SK-N-SH (cell line): Measurements from ENCODE around the gene CDR2. TPM values are rescaled to one million over a fixed set of nuclear protein-coding genes. Genes with fewer than 3 reads are reported as not detected.

Experiments
- CTCF ChIA-PET: fragments of 300-600, 350-600 bp; formaldehyde crosslinking; extraction: SDS; loops from one replicate; lab custom pipeline; 2021; lab: Yijun Ruan, JAX
- POLR2A ChIA-PET: fragments of 350-600 bp; sonication (Branson Sonifier 250); formaldehyde crosslinking; extraction: SDS; loops from one replicate; lab custom pipeline; 2020; ENCODE audit warnings: antibody characterized with exemption, inconsistent platforms; lab: Yijun Ruan, JAX
- DNase-seq: peaks from one replicate; pipeline ENCODE4 v3.0.0; 2012
- H2AFZ ChIP-seq: fragments of 200-600 bp; sonication (generic); 2 replicates; pipeline ENCODE4 v1.8.1; 2016; ENCODE audit warnings: antibody characterized with exemption, mild to moderate bottlenecking, low read depth
- H3F3A ChIP-seq: fragments of 200-600 bp; sonication (generic); replicated peaks from 2 replicates; pipeline ENCODE3; 2016; ENCODE audit warnings: antibody characterized with exemption, mild to moderate bottlenecking; ENCODE audit not compliant: insufficient read depth
- H3K27ac ChIP-seq, 2 experiments: fragments of 200-500 bp in 1 of 2; fragments of 200-600 bp in 1 of 2; sonication (Bioruptor generic) in 1 of 2; sonication (generic), shearing (Covaris generic) in 1 of 2; 2 replicates each; pipeline versions ENCODE4 v1.5.1 to v1.6.1; 2014 to 2016; ENCODE audit warnings: low read depth in 2 of 2, inconsistent platforms in 1 of 2, low read length in 1 of 2, mild to moderate bottlenecking in 1 of 2, mixed read lengths in 1 of 2
- H3K27me3 ChIP-seq: fragments of 200-600 bp; sonication (generic), shearing (Covaris generic); 2 replicates; pipeline ENCODE4 v1.6.1; 2016; ENCODE audit warnings: mixed run types; ENCODE audit not compliant: insufficient read depth
- H3K36me3 ChIP-seq, 2 experiments: fragments of 200-500 bp in 1 of 2; fragments of 200-600 bp in 1 of 2; sonication (Bioruptor generic) in 1 of 2; sonication (generic) in 1 of 2; replicated peaks in 1 of 2; 2 replicates each; pipeline versions ENCODE3 to v1.5.1; 2014 to 2016; ENCODE audit warnings: low read length in 1 of 2, mild to moderate bottlenecking in 1 of 2; ENCODE audit not compliant: insufficient read depth in 2 of 2, control insufficient read depth in 1 of 2
- H3K4me1 ChIP-seq, 2 experiments: fragments of 200-500 bp in 1 of 2; fragments of 200-600 bp in 1 of 2; sonication (Bioruptor generic) in 1 of 2; sonication (generic), shearing (Covaris generic) in 1 of 2; 2 replicates each; pipeline versions ENCODE4 v1.5.1 to v1.6.1; 2014 to 2016; ENCODE audit warnings: low read depth in 1 of 2, low read length in 1 of 2, mixed run types in 1 of 2; ENCODE audit not compliant: insufficient read depth in 2 of 2, control insufficient read depth in 1 of 2
- H3K4me2 ChIP-seq: fragments of 200-600 bp; sonication (generic), shearing (Covaris generic); 2 replicates; pipeline ENCODE4 v1.6.1; 2017; ENCODE audit warnings: mixed run types
- H3K4me3 ChIP-seq, 2 experiments: fragments of 200-500 bp in 1 of 2; fragments of 200-600 bp in 1 of 2; sonication (Bioruptor generic) in 1 of 2; sonication (generic), shearing (Covaris generic) in 1 of 2; 2 replicates each; pipeline versions ENCODE4 v1.5.1 to v1.8.1; 2014 to 2016; ENCODE audit warnings: low read depth in 2 of 2, inconsistent platforms in 1 of 2, low read length in 1 of 2, mild to moderate bottlenecking in 1 of 2, mixed read lengths in 1 of 2, moderate library complexity in 1 of 2
- H3K79me2 ChIP-seq: fragments of 200-600 bp; sonication (generic); 2 replicates; pipeline ENCODE4 v1.8.1; 2017; ENCODE audit warnings: mild to moderate bottlenecking; ENCODE audit not compliant: insufficient read depth
- H3K9ac ChIP-seq: fragments of 200-600 bp; sonication (generic); 2 replicates; pipeline ENCODE4 v1.6.1; 2017; ENCODE audit warnings: mixed run types
- H3K9me2 ChIP-seq: fragments of 200-600 bp; sonication (generic); 2 replicates; pipeline ENCODE4 v1.6.1; 2017; ENCODE audit warnings: mixed run types
- H3K9me3 ChIP-seq: fragments of 200-600 bp; sonication (generic); 2 replicates; pipeline ENCODE4 v1.6.1; 2017; ENCODE audit warnings: mixed run types, mild to moderate bottlenecking, moderate library complexity
- H4K20me1 ChIP-seq: fragments of 200-600 bp; sonication (generic); 2 replicates; pipeline ENCODE4 v1.6.1; 2017; ENCODE audit warnings: mild to moderate bottlenecking, mixed run types; ENCODE audit not compliant: insufficient read depth
- CHD2 ChIP-seq: fragments of 150-350 bp; IDR thresholded peaks from 2 replicates; pipeline ENCODE4 v1.6.1; 2018; ENCODE audit warnings: low read length; ENCODE audit not compliant: partially characterized antibody
- EZH2phosphoT487 ChIP-seq: fragments of 200-600 bp; sonication (generic); IDR thresholded peaks from 2 replicates; pipeline ENCODE4 v1.6.1; 2017; ENCODE audit warnings: low read depth, mixed run types, mild to moderate bottlenecking, antibody characterized with exemption, moderate library complexity, borderline replicate concordance
- FOXJ3 ChIP-seq: sonication (generic); formaldehyde crosslinking; IDR thresholded peaks from 2 replicates; pipeline ENCODE4 v1.5.1; 2020; ENCODE audit warnings: mild to moderate bottlenecking, missing genetic modification reagents
- FOXM1 ChIP-seq: IDR thresholded peaks from 2 replicates; pipeline ENCODE4 v1.4.0; 2012; ENCODE audit warnings: low read depth, mild to moderate bottlenecking
- MEF2A ChIP-seq: IDR thresholded peaks from 2 replicates; pipeline ENCODE4 v1.4.0; 2012; ENCODE audit warnings: low read depth, borderline replicate concordance
- NFIC ChIP-seq: IDR thresholded peaks from 2 replicates; pipeline ENCODE4 v1.4.0; 2012; ENCODE audit warnings: borderline replicate concordance
- NRF1 ChIP-seq: IDR thresholded peaks from 2 replicates; pipeline ENCODE4 v1.6.1; 2012; ENCODE audit warnings: low read depth, mild to moderate bottlenecking, low read length
- RAD21 ChIP-seq: IDR thresholded peaks from 2 replicates; pipeline ENCODE4 v1.6.1; 2012; ENCODE audit warnings: mild to moderate bottlenecking, low read length
- RFX5 ChIP-seq: IDR thresholded peaks from 2 replicates; pipeline ENCODE4 v1.6.1; 2012; ENCODE audit warnings: mild to moderate bottlenecking, improper control_type of control experiment, low read length
- RXRA ChIP-seq: IDR thresholded peaks from 2 replicates; pipeline ENCODE4 v1.4.0; 2012; ENCODE audit warnings: low read depth, mild to moderate bottlenecking, borderline replicate concordance
- SIN3A ChIP-seq: IDR thresholded peaks from 2 replicates; pipeline ENCODE4 v1.6.1; 2012; ENCODE audit warnings: low read depth, mild to moderate bottlenecking, low read length, moderate library complexity, borderline replicate concordance
- SMC3 ChIP-seq: IDR thresholded peaks from 2 replicates; pipeline ENCODE4 v1.6.1; 2012; ENCODE audit warnings: low read depth, low read length, improper control_type of control experiment
- TAF1 ChIP-seq: IDR thresholded peaks from 2 replicates; pipeline ENCODE4 v1.6.1; 2012; ENCODE audit warnings: low read depth, mild to moderate bottlenecking, low read length, moderate library complexity, borderline replicate concordance
- TCF12 ChIP-seq: IDR thresholded peaks from 2 replicates; pipeline ENCODE4 v1.4.0; 2012
- WGBS: methylation state at CpG from one replicate; pipeline ENCODE4 v1.1.6; 2017; ENCODE audit warnings: low lambda C conversion rate; 5-methylcytosine and 5-hydroxymethylcytosine counted together
- polyA plus RNA-seq, 3 experiments: library from polyadenylated mRNA; depleted of rRNA; stranded (reverse); fragments of >200 nt; gene quantifications; 2 replicates each; pipeline ENCODE4 v1.2.3, GENCODE V29; 2012

Gene CDR2
- polyA plus RNA-seq, 1 of the 3 experiments (the other 2 are of a cell fraction) = 30.3 TPM

DNA sequence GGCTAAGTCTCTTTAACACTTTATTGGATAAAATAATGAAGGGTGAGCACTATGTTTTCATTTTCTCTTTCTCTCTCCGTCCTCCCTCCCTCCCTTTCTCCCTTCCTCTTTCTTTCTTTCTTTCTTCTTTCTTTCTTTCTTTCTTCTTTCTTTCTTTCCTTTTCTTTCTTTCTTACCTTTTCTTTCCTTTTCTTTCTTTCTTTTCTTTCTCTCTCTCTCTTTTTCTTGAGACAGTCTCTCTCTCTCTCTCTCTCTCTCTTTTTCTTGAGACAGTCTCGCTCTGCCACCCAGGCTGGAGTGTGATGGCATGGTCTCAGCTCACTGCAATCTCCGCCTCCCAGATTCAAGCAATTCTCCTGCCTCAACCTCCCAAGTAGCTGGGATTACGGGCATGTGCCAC is 21.5 kb upstream of the CDR2 start:
- CTCF ChIA-PET = no interaction called here
- 95% methylated on average over 4 of the region's 4 CpGs for WGBS
- H3K9me3 ChIP-seq = no peaks in the 10 kb centered on the region

GRCh38 chr16:22394121-22394520 is 19.7 kb upstream of the CDR2 start:
- CTCF ChIA-PET = no interaction called here
- Histone ChIP-seq H3K9me2 (no peaks in the 10 kb centered on the region), H2AFZ (no peak overlapping the region), H4K20me1 (no peaks in the 10 kb centered on the region), H3K36me3 (peaks cover 0 to 3% of the 10 kb centered on the region in 2 experiments), H3K4me3 (no peak overlapping the region), H3K27me3 (no peaks in the 10 kb centered on the region), H3K9me3 (no peaks in the 10 kb centered on the region), H3K79me2 (no peaks in the 10 kb centered on the region), H3K27ac (no peak overlapping the region), H3K4me1 (peaks cover 0 to 10% of the 10 kb centered on the region in 2 experiments; a peak in 2 of 4 replicates), H3K4me2 (no peak overlapping the region), H3K9ac (no peak overlapping the region), H3F3A (peaks cover 12% of the 10 kb centered on the region)
- no peak for DNase-seq
- POLR2A ChIA-PET = no interaction called here
- no peak for TF ChIP-seq RAD21
- no peak for TF ChIP-seq TCF12
- no peak for TF ChIP-seq FOXM1
- 92% methylated on average over 1 of the region's 1 CpG for WGBS

More for the DNA sequence above, 21.5 kb upstream of the CDR2 start:
- Histone ChIP-seq H2AFZ (no peak overlapping the region), H3K36me3 (peaks cover 0 to 3% of the 10 kb centered on the region in 2 experiments), H3K9ac (no peak overlapping the region), H3K79me2 (no peaks in the 10 kb centered on the region), H3K4me3 (no peak overlapping the region), H3F3A (peaks cover 12% of the 10 kb centered on the region), H4K20me1 (no peaks in the 10 kb centered on the region), H3K9me2 (no peaks in the 10 kb centered on the region), H3K27me3 (no peaks in the 10 kb centered on the region), H3K4me1 (peaks cover 0 to 10% of the 10 kb centered on the region in 2 experiments; a peak in 2 of 4 replicates), H3K27ac (no peak overlapping the region), H3K4me2 (no peak overlapping the region)
- TF ChIP-seq RXRA = no peak
- POLR2A ChIA-PET = no interaction called here
- no peak for DNase-seq

- CTCF ChIA-PET = no interaction called here
- H4K20me1 ChIP-seq = no peaks in the 10 kb centered on the region
- H3K4me3 ChIP-seq = no peak overlapping the region
- POLR2A ChIA-PET = no interaction called here
- WGBS = 89% methylated on average over 3 of the region's 3 CpGs
- H3K4me2 ChIP-seq = no peak overlapping the region
- H3K27me3 ChIP-seq = no peaks in the 10 kb centered on the region
- H3K4me1 ChIP-seq = no peaks in the 10 kb centered on the region
- TF ChIP-seq SMC3 = no peak
- no peak for TF ChIP-seq NRF1
- TF ChIP-seq RFX5 = no peak
- TF ChIP-seq CHD2 = no peak
- no peak for TF ChIP-seq NFIC
- TF ChIP-seq SIN3A = no peak
- TF ChIP-seq MEF2A = no peak
- no peak for TF ChIP-seq FOXJ3 (CRISPR knock-in tag)
- TF ChIP-seq TAF1 = no peak
- no peak for TF ChIP-seq EZH2phosphoT487
- H3F3A ChIP-seq = peaks cover 5% of the 10 kb centered on the region
- no peaks in the 10 kb centered on the region for H3K79me2 ChIP-seq
- H3K27ac ChIP-seq = no peak overlapping the region
- H3K9me2 ChIP-seq = no peaks in the 10 kb centered on the region
- no peaks in the 10 kb centered on the region for H3K9me3 ChIP-seq
- DNase-seq = no peak
- no peaks in the 10 kb centered on the region for H3K36me3 ChIP-seq
- H3K9ac ChIP-seq = no peak overlapping the region
- no peak overlapping the region for H2AFZ ChIP-seq
These were observed 13.8 kb upstream of the CDR2 start for GRCh38 chr16:22388101-22388644.
